ENCODE results near the gene PLA2G6. TPM values are rescaled to one million over a fixed set of nuclear protein-coding genes. Genes with fewer than 3 reads are reported as not detected.

Gene PLA2G6
- total and polyA plus RNA-seq, 2 of the 8 experiments (the other 6 are each of a cell fraction or from before 2014, with no cell fraction given), result 13.2 to 21.0 TPM

GRCh38 chr22:38193580-38193979, 11.9 kb upstream of the PLA2G6 start:
- Histone ChIP-seq H4K8ac (ENCODE audit: extremely low read depth, insufficient read depth, low read length) (no peak overlapping the region), H4K20me1 (replicated peaks in 1 of 2; ENCODE audit: control insufficient read depth in 1 of 2, insufficient read depth in 2 of 2, low read length in 2 of 2) (no peaks in the 10 kb centered on the region), H3K4me3 (ENCODE audit: extremely low read depth in 1 of 4, insufficient read depth in 2 of 4, low read depth in 3 of 4, low read length in 4 of 4) (no peak overlapping the region), H3K4ac (replicated peaks; ENCODE audit: insufficient read length, low read depth, low read length) (no peak overlapping the region), H2BK15ac (ENCODE audit: low read length) (no peak overlapping the region), H2AFZ (ENCODE audit: low read length) (no peak overlapping the region), H3K56ac (replicated peaks; ENCODE audit: insufficient read length, low read depth, low read length) (no peak overlapping the region), H3K27ac (ENCODE audit: low read depth, low read length) (no peak overlapping the region), H3K79me2 (ENCODE audit: control insufficient read depth in 1 of 2, insufficient read depth in 2 of 2, low read length in 2 of 2) (no peaks in the 10 kb centered on the region), H3K27me3 (replicated peaks in 1 of 4; ENCODE audit: control insufficient read depth in 3 of 4, extremely low read depth in 1 of 4, insufficient read depth in 3 of 4, low read length in 3 of 4) (no peaks in the 10 kb centered on the region; a peak in 3 of 7 replicates), H3K4me2 (ENCODE audit: insufficient read depth in 1 of 2, low read depth in 2 of 2, low read length in 2 of 2) (no peak overlapping the region), H2BK20ac (ENCODE audit: low read length) (no peak overlapping the region), H2BK120ac (replicated peaks; ENCODE audit: low read depth, low read length) (no peak overlapping the region), H3K9me3 (ENCODE audit: insufficient read depth in 2 of 2, low read depth in 1 of 2, low read length in 1 of 2) (no peaks in the 10 kb centered on the region), H4K5ac (ENCODE audit: insufficient read length, low read depth, low read length) (no peak overlapping the region), H3K23ac (ENCODE audit: insufficient read length) (no peak overlapping the region), H3K18ac (ENCODE audit: extremely low read depth, low read length) (no peak overlapping the region), H2AK5ac (ENCODE audit: low read depth, low read length) (no peak overlapping the region), H3K4me1 (replicated peaks in 1 of 4; ENCODE audit: control insufficient read depth in 3 of 4, insufficient read depth in 4 of 4, low read length in 3 of 4) (peaks cover 0 to 1% (median 0%) of the 10 kb centered on the region in 4 experiments; a peak in 1 of 7 replicates), H3K14ac (ENCODE audit: insufficient read length) (no peak overlapping the region), H3K9ac (replicated peaks in 1 of 4; ENCODE audit: extremely low read depth in 1 of 4, low read depth in 3 of 4, low read length in 3 of 4) (no peak overlapping the region), H4K91ac (replicated peaks; ENCODE audit: insufficient read length, low read length) (no peak overlapping the region), H2BK5ac (ENCODE audit: low read depth, low read length) (no peak overlapping the region), H3K23me2 (ENCODE audit: low read depth, low read length) (peaks cover 3% of the 10 kb centered on the region; the same call in 1 of the 2 replicates), H3K36me3 (ENCODE audit: control insufficient read depth in 2 of 4, insufficient read depth in 4 of 4, low read length in 3 of 4) (no peaks in the 10 kb centered on the region), H3K79me1 (ENCODE audit: low read depth, low read length) (no peaks in the 10 kb centered on the region), H2BK12ac (ENCODE audit: low read depth, low read length) (no peak overlapping the region)
- FAIRE-seq (no peak), DNase-seq (ENCODE audit: low read depth in 1 of 2, low spot score in 2 of 2) (no peak)
- 89% methylated on average over 5 of the region's 6 CpGs; no CpG with 5 or more reads in 1 of the 2 experiments for WGBS, 2 experiments (ENCODE audit: extremely low coverage in 1 of 2, insufficient coverage in 1 of 2, insufficient read length in 1 of 2, insufficient replicate concordance in 2 of 2, low coverage in 1 of 2, low lambda C conversion rate in 2 of 2, missing lambda C conversion rate in 1 of 2)
- TF ChIP-seq RNF2 (IDR thresholded peaks at IDR 0.05; ENCODE audit: borderline replicate concordance, low read depth, low read length, missing control alignments, poor library complexity, severe bottlenecking), result no peak
- TF ChIP-seq CTCF (IDR thresholded peaks at IDR 0.05; ENCODE audit: control extremely low read depth in 1 of 3, insufficient read depth in 1 of 3, low read depth in 1 of 3, low read length in 3 of 3), result no peak
- no peak for TF ChIP-seq HDAC2 (IDR thresholded peaks at IDR 0.05; ENCODE audit: borderline replicate concordance in 1 of 2, low read depth in 2 of 2, low read length in 2 of 2)
- ChIA-PET POLR2A (ENCODE audit: partially characterized antibody) (interaction anchor here (1.7 to 2.1 kb wide), 2 partner anchors 8 to 10 kb away, joined by 3 to 15 read pairs; partner anchors contain the start of gene MAFF), CTCF (ENCODE audit: partially characterized antibody) (interaction anchor here (0.6 to 2.2 kb wide), 7 partner anchors 8 to 114 kb away, joined by 3 to 8 read pairs (median 3); partner anchors contain the start of gene PLA2G6)
